Measurements from ENCODE around the gene ZDHHC16. TPM values are rescaled to one million over a fixed set of nuclear protein-coding genes. Genes with fewer than 3 reads are reported as not detected.
"Not testable (repeated sequence)": the region's sequence is repeated elsewhere in the genome, so short reads cannot be mapped to it uniquely, and the experiment has no call there.

The ZDHHC16 gene
- total RNA-seq, 4 donors from 2014 or later: 23.9 to 37.2 (median 28.3) TPM

- TF ChIP-seq POLR2A (IDR thresholded peaks at IDR 0.05; ENCODE audit: low read depth) (no peak), CTCF (IDR thresholded peaks at IDR 0.05) (no peak), EP300 (IDR thresholded peaks at IDR 0.05) (no peak), POLR2AphosphoS5 (IDR thresholded peaks at IDR 0.05) (no peak)
- Histone ChIP-seq H3K9me3 (no peaks in the 10 kb centered on the region), H3K27me3 (no peaks in the 10 kb centered on the region), H3K4me3 (no peak overlapping the region), H3K27ac (replicated peaks in 1 of 4) (peak overlapping the region; percentile 21 to 45 (median 36)), H3K4me1 (peaks cover 0 to 7% (median 6%) of the 10 kb centered on the region in 4 donors), H3K36me3 (peaks cover 85 to 100% (median 94%) of the 10 kb centered on the region in 4 donors)
- 89% methylated on average over 1 of the region's 1 CpG for WGBS
- intact Hi-C loops (cut with DNase I): loop anchor here (5.0 kb wide), 2 partner anchors 33 to 148 kb away; partner anchors contain the start of genes MMS19 and UBTD1
- DNase-seq (ENCODE audit: extremely low spot score): no peak
Measured at GRCh38 chr10:97464226-97464625, 18.3 kb downstream of the ZDHHC16 start.

GRCh38 chr10:97465982-97466381, 20.0 kb downstream of the ZDHHC16 start:
- no peaks in the 10 kb centered on the region for H3K27me3 ChIP-seq
- peaks cover 0 to 7% (median 5%) of the 10 kb centered on the region in 4 donors for H3K4me1 ChIP-seq
- intact Hi-C loops (cut with DNase I): no loop called here
- 100% methylated on average over 3 of the region's 7 CpGs for WGBS
- TF ChIP-seq EP300 (IDR thresholded peaks at IDR 0.05) (no peak), POLR2AphosphoS5 (IDR thresholded peaks at IDR 0.05) (no peak), CTCF (IDR thresholded peaks at IDR 0.05) (no peak), POLR2A (IDR thresholded peaks at IDR 0.05; ENCODE audit: low read depth) (no peak)
- H3K27ac ChIP-seq (replicated peaks in 1 of 4): peak overlapping the region in 1 of 4 donors; percentile 14
- no peak for DNase-seq (ENCODE audit: extremely low spot score)
- H3K9me3 ChIP-seq: no peaks in the 10 kb centered on the region
- no peak overlapping the region for H3K4me3 ChIP-seq
- H3K36me3 ChIP-seq: peaks cover 84 to 100% (median 93%) of the 10 kb centered on the region in 4 donors

GRCh38 chr10:97466755-97467154, 20.8 kb downstream of the ZDHHC16 start:
- TF ChIP-seq POLR2A (IDR thresholded peaks at IDR 0.05; ENCODE audit: low read depth): no peak
- no peak for TF ChIP-seq POLR2AphosphoS5 (IDR thresholded peaks at IDR 0.05)
- TF ChIP-seq EP300 (IDR thresholded peaks at IDR 0.05): no peak
- no peak for TF ChIP-seq CTCF (IDR thresholded peaks at IDR 0.05)
- intact Hi-C loops (cut with DNase I): no loop called here
- Histone ChIP-seq H3K27ac (replicated peaks in 1 of 4) (peak overlapping the region in 1 of 4 donors; percentile 14), H3K27me3 (no peaks in the 10 kb centered on the region), H3K36me3 (peaks cover 77 to 100% (median 89%) of the 10 kb centered on the region in 4 donors), H3K4me3 (no peak overlapping the region), H3K9me3 (no peaks in the 10 kb centered on the region), H3K4me1 (peaks cover 0 to 7% (median 2%) of the 10 kb centered on the region in 4 donors)
- 100% methylated on average over 4 of the region's 4 CpGs for WGBS
- no peak for DNase-seq (ENCODE audit: extremely low spot score)

- H3K4me1 ChIP-seq: peaks cover 0 to 7% (median 2%) of the 10 kb centered on the region in 4 donors
- no peak overlapping the region for H3K4me3 ChIP-seq
- TF ChIP-seq POLR2AphosphoS5 (IDR thresholded peaks at IDR 0.05) (no peak), EP300 (IDR thresholded peaks at IDR 0.05) (no peak), POLR2A (IDR thresholded peaks at IDR 0.05; ENCODE audit: low read depth) (no peak), CTCF (IDR thresholded peaks at IDR 0.05) (no peak)
- no peak overlapping the region for H3K27ac ChIP-seq (replicated peaks in 1 of 4)
- no peak for DNase-seq (ENCODE audit: extremely low spot score)
- intact Hi-C loops (cut with DNase I): no loop called here
- no peaks in the 10 kb centered on the region for H3K9me3 ChIP-seq
- peaks cover 74 to 100% (median 89%) of the 10 kb centered on the region in 4 donors for H3K36me3 ChIP-seq
- 85% methylated on average over 2 of the region's 3 CpGs for WGBS
- H3K27me3 ChIP-seq: no peaks in the 10 kb centered on the region
Measured at GRCh38 chr10:97468162-97468561, 22.2 kb downstream of the ZDHHC16 start.

- H3K36me3 ChIP-seq: peaks cover 79 to 100% (median 92%) of the 10 kb centered on the region in 4 donors
- DNase-seq (ENCODE audit: extremely low spot score); intact Hi-C loops (cut with DNase I); H3K4me1 ChIP-seq; H3K27me3 ChIP-seq; H3K4me3 ChIP-seq; H3K9me3 ChIP-seq; H3K27ac ChIP-seq (replicated peaks in 1 of 4): not testable (repeated sequence)
- WGBS: 89% methylated on average over 7 of the region's 12 CpGs
Measured at GRCh38 chr10:97468781-97469180, 22.8 kb downstream of the ZDHHC16 start.

All from esophagus muscularis mucosa (tissue), 4 donors.